Mesendoderm (in vitro differentiated cells): ENCODE data around the gene OSBPL1A.

Experiments
- DNase-seq: peaks from one replicate; pipeline ENCODE4 v3.0.0; 2013
- H2AK5ac ChIP-seq: 2 replicates; pipeline ENCODE4 v1.6.1; 2013; ENCODE audit warnings: low read length, inconsistent platforms
- H2BK120ac ChIP-seq: 2 replicates; pipeline ENCODE4 v1.6.1; 2013; ENCODE audit warnings: low read depth, mild to moderate bottlenecking, low read length, moderate library complexity, mixed read lengths
- H2BK15ac ChIP-seq: replicated peaks from 2 replicates; pipeline ENCODE4 v1.6.1; 2013; ENCODE audit warnings: low read depth, mild to moderate bottlenecking, moderate library complexity
- H2BK5ac ChIP-seq: 2 replicates; pipeline ENCODE4 v1.6.1; 2013; ENCODE audit warnings: low read length, inconsistent platforms
- H3K18ac ChIP-seq: 2 replicates; pipeline ENCODE4 v1.6.1; 2013; ENCODE audit warnings: mild to moderate bottlenecking, low read length, mixed read lengths
- H3K23ac ChIP-seq: one replicate; pipeline ENCODE4 v1.6.1; 2013; ENCODE audit warnings: low read length
- H3K27ac ChIP-seq: 2 replicates; pipeline ENCODE4 v1.5.1; 2013; ENCODE audit warnings: low read depth, mild to moderate bottlenecking, inconsistent platforms, low read length, moderate library complexity
- H3K27me3 ChIP-seq: 2 replicates; pipeline ENCODE4 v1.6.1; 2013; ENCODE audit warnings: low read length, control low read depth, mild to moderate bottlenecking, inconsistent platforms; ENCODE audit not compliant: insufficient read depth, poor library complexity
- H3K36me3 ChIP-seq: 2 replicates; pipeline ENCODE4 v1.6.1; 2013; ENCODE audit warnings: low read length, inconsistent platforms; ENCODE audit not compliant: control insufficient read depth, insufficient read depth
- H3K4ac ChIP-seq: one replicate; pipeline ENCODE4 v1.6.1; 2013; ENCODE audit warnings: low read depth, mild to moderate bottlenecking, low read length, moderate library complexity
- H3K4me1 ChIP-seq: 2 replicates; pipeline ENCODE4 v1.6.1; 2013; ENCODE audit warnings: low read depth, low read length, inconsistent platforms; ENCODE audit not compliant: control insufficient read depth
- H3K4me2 ChIP-seq: 2 replicates; pipeline ENCODE4 v1.6.1; 2013; ENCODE audit warnings: low read length
- H3K4me3 ChIP-seq: 2 replicates; pipeline ENCODE4 v1.5.1; 2013; ENCODE audit warnings: mild to moderate bottlenecking, low read length
- H3K56ac ChIP-seq: one replicate; pipeline ENCODE4 v1.6.1; 2013; ENCODE audit warnings: low read length
- H3K79me1 ChIP-seq: 2 replicates; pipeline ENCODE4 v1.6.1; 2013; ENCODE audit warnings: low read length, inconsistent platforms
- H3K79me2 ChIP-seq: 2 replicates; pipeline ENCODE4 v1.6.1; 2013; ENCODE audit warnings: mild to moderate bottlenecking, low read length; ENCODE audit not compliant: control insufficient read depth, insufficient read depth
- H3K9ac ChIP-seq: 2 replicates; pipeline ENCODE4 v1.6.1; 2013; ENCODE audit warnings: low read length, inconsistent platforms
- H4K5ac ChIP-seq: one replicate; pipeline ENCODE4 v1.6.1; 2013; ENCODE audit warnings: low read length
- H4K8ac ChIP-seq: one replicate; pipeline ENCODE4 v1.6.1; 2013; ENCODE audit warnings: low read depth, mild to moderate bottlenecking, control low read depth, low read length, moderate library complexity
- WGBS: extraction: QIAGEN DNeasy Blood & Tissue Kit; methylation state at CpG from one replicate; pipeline ENCODE4 v1.1.7; 2013; ENCODE audit warnings: low lambda C conversion rate, missing lambda C conversion rate; ENCODE audit not compliant: insufficient coverage; ENCODE audit errors: extremely low coverage; 5-methylcytosine and 5-hydroxymethylcytosine counted together

OSBPL1A gene

DNA sequence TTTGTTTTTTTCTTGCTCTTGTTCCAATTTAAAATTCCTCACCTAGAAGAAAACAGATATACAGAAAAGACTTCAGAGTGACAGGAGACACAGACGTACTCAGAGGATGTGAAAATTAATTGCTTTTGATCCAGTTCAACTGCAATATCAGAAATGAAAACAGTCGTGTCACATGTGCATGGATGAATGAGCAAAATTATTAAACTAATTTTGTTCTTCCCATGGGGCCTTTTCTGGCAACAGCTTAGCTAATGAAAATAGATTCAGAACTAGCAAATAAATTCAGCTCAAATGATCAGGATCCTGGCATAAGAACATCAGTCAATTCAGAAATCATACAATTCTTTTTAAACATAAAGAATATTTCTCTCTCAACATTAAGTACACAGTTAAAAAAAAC, 158.3 kb downstream of the OSBPL1A start:
- no peak overlapping the region for H4K5ac ChIP-seq
- no peak overlapping the region for H3K23ac ChIP-seq
- H3K4me2 ChIP-seq: no peak overlapping the region
- no peak overlapping the region for H2BK120ac ChIP-seq
- no peak overlapping the region for H2AK5ac ChIP-seq
- H3K27ac ChIP-seq: no peak overlapping the region
- H3K36me3 ChIP-seq: peaks cover 1% of the 10 kb centered on the region
- no CpG with 5 or more reads among the region's 2 CpGs for WGBS
- H3K4me1 ChIP-seq: no peaks in the 10 kb centered on the region
- no peak overlapping the region for H4K8ac ChIP-seq
- no peak overlapping the region for H3K4ac ChIP-seq
- H3K4me3 ChIP-seq: no peak overlapping the region
- no peak overlapping the region for H3K18ac ChIP-seq
- H3K9ac ChIP-seq: no peak overlapping the region
- DNase-seq: no peak
- no peaks in the 10 kb centered on the region for H3K79me2 ChIP-seq
- H3K79me1 ChIP-seq: no peaks in the 10 kb centered on the region
- H3K27me3 ChIP-seq: no peaks in the 10 kb centered on the region
- no peak overlapping the region for H2BK5ac ChIP-seq
- no peak overlapping the region for H3K56ac ChIP-seq
- no peak overlapping the region for H2BK15ac ChIP-seq

DNA sequence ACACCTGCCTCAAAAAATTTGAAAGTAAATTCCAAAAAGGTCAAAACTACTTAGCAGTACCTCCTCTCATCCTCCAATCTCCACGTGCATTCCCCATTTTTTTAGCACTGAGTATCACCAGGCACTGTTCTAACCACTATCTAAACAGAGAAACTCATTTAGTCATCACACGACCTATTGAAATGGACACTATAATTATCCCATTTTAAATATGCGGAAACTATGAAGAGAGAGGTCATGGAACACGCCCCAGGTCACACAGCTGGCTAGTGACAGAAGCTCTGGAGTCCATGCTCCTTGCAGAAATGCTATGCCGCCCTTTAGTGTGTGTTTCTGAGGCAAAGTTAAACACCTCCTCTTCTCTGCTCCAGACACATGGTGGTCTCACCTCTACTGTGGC, 159.2 kb downstream of the OSBPL1A start:
- H2AK5ac ChIP-seq: no peak overlapping the region
- no peak overlapping the region for H3K9ac ChIP-seq
- H2BK15ac ChIP-seq: no peak overlapping the region
- no peak overlapping the region for H4K8ac ChIP-seq
- H3K4me2 ChIP-seq: no peak overlapping the region
- peaks cover 1% of the 10 kb centered on the region for H3K36me3 ChIP-seq
- no peak overlapping the region for H3K27ac ChIP-seq
- H3K27me3 ChIP-seq: no peaks in the 10 kb centered on the region
- no peaks in the 10 kb centered on the region for H3K79me2 ChIP-seq
- WGBS: no CpG with 5 or more reads among the region's 5 CpGs
- no peak for DNase-seq
- no peaks in the 10 kb centered on the region for H3K79me1 ChIP-seq
- H3K4me3 ChIP-seq: no peak overlapping the region
- H2BK120ac ChIP-seq: no peak overlapping the region
- no peak overlapping the region for H3K18ac ChIP-seq
- no peak overlapping the region for H3K23ac ChIP-seq
- H3K4me1 ChIP-seq: peaks cover 1% of the 10 kb centered on the region
- no peak overlapping the region for H3K56ac ChIP-seq
- H3K4ac ChIP-seq: no peak overlapping the region
- no peak overlapping the region for H2BK5ac ChIP-seq
- no peak overlapping the region for H4K5ac ChIP-seq

DNA sequence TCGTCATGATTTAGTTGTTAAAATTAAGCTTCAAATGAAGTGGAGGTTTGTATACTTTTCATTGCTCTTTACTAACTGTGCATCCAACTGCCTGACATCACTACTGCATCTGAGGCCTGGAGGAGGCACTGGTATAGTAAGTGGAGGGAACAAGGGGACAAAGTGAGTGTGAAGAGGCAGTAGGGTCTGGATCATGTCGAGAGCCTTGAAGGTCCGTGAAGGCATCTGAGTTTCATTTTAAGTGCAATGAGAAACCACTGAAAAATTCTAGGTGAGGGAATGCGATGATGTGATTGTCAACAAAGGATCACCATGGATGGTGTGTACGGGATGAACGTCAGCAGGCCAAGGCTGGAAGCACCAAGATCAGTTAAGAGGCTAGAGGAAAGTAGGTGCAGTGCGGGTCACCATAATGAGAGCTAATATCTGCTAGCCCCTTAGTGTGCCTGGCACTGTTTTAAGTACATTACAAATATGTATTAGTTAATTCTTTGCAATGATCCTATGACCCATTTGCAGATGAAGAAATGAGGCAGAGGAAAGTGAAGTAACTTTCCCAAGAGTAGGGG, 162.7 kb downstream of the OSBPL1A start:
- Histone ChIP-seq H2BK120ac (no peak overlapping the region), H3K4me2 (no peak overlapping the region), H4K8ac (no peak overlapping the region), H3K56ac (no peak overlapping the region), H4K5ac (no peak overlapping the region), H3K4ac (no peak overlapping the region), H3K79me2 (no peaks in the 10 kb centered on the region), H3K36me3 (peaks cover 1% of the 10 kb centered on the region), H3K9ac (no peak overlapping the region), H2AK5ac (no peak overlapping the region), H3K27me3 (no peaks in the 10 kb centered on the region), H3K18ac (no peak overlapping the region), H2BK15ac (no peak overlapping the region), H3K4me1 (peaks cover 1% of the 10 kb centered on the region), H2BK5ac (no peak overlapping the region), H3K27ac (no peak overlapping the region), H3K23ac (no peak overlapping the region), H3K79me1 (no peaks in the 10 kb centered on the region), H3K4me3 (no peak overlapping the region)
- no CpG with 5 or more reads among the region's 7 CpGs for WGBS
- DNase-seq: no peak

DNA sequence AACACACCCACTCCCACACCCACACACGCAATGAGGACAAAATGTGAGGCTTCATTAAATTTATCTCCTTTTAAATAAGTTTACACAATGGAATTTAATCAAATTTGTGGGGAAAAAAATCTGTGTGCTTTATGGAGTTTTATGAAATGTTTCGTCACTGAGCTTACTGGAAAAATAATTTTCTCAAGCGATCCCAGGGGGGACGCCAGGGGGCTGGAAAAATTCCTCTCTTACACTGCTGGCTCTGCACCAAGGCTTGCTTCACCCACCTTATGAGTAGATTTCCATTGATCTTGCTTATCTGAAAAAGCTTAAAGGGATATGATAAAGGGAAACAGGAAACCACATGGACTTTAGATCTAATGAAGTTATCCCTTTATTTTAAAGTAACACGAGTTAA, 163.3 kb downstream of the OSBPL1A start:
- Histone ChIP-seq H3K4me3 (no peak overlapping the region), H3K4me1 (peaks cover 1% of the 10 kb centered on the region)
- DNase-seq: no peak

DNA sequence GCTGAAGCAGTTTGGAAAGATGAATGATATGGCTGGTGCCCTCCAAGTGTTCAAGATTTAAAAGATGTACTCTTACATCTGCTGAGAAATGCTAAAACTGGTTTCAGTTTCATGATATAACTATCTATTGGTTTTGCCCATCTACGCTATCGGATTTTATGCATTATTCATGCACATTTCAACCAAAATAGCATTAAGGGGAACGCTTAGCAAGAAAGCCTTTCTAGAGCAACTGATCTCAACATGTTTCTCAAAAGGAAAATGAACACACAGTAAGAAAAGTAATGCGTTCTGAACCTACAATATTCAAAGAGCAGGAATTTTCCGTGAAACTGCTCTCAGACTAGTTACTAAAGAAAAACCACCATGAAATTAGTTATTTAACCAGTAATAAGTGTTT, 164.8 kb downstream of the OSBPL1A start:
- Histone ChIP-seq H4K5ac (no peak overlapping the region), H2BK120ac (no peak overlapping the region), H3K27ac (no peak overlapping the region), H3K56ac (no peak overlapping the region), H3K79me2 (no peaks in the 10 kb centered on the region), H3K4me3 (no peak overlapping the region), H3K79me1 (no peaks in the 10 kb centered on the region), H2AK5ac (no peak overlapping the region), H3K4ac (no peak overlapping the region), H3K36me3 (peaks cover 1% of the 10 kb centered on the region), H3K18ac (no peak overlapping the region), H3K23ac (no peak overlapping the region), H4K8ac (no peak overlapping the region), H2BK5ac (no peak overlapping the region), H2BK15ac (no peak overlapping the region), H3K4me1 (peaks cover 1% of the 10 kb centered on the region), H3K27me3 (no peaks in the 10 kb centered on the region), H3K9ac (no peak overlapping the region), H3K4me2 (no peak overlapping the region)
- WGBS: no CpG with 5 or more reads among the region's 5 CpGs
- DNase-seq: no peak

More for the DNA sequence above, 163.3 kb downstream of the OSBPL1A start:
- Histone ChIP-seq H3K4me2 (no peak overlapping the region), H3K56ac (no peak overlapping the region), H4K8ac (no peak overlapping the region), H4K5ac (no peak overlapping the region), H3K27ac (no peak overlapping the region), H3K36me3 (peaks cover 1% of the 10 kb centered on the region), H3K4ac (no peak overlapping the region), H3K9ac (no peak overlapping the region), H3K27me3 (no peaks in the 10 kb centered on the region), H2BK120ac (no peak overlapping the region), H2BK5ac (no peak overlapping the region), H3K79me2 (no peaks in the 10 kb centered on the region), H2BK15ac (no peak overlapping the region), H3K18ac (no peak overlapping the region), H3K23ac (no peak overlapping the region), H3K79me1 (no peaks in the 10 kb centered on the region), H2AK5ac (no peak overlapping the region)
- 100% methylated on average over 1 of the region's 5 CpGs for WGBS
